PC-9 (cell line): ENCODE data around the gene AXIN2.

Source experiments
- CTCF ChIP-seq: fragments of 200-600 bp; sonication (generic); conservative IDR thresholded peaks from 2 replicates; pipeline ENCODE4 v1.6.1; 2017; ENCODE audit warnings: mixed run types, antibody characterized with exemption, mild to moderate bottlenecking, moderate library complexity
- EZH2 ChIP-seq: fragments of 200-600 bp; sonication (generic); IDR thresholded peaks from 2 replicates; pipeline ENCODE4 v1.8.0; 2017; ENCODE audit warnings: antibody characterized with exemption, low read depth

GRCh38 chr17:65609749-65610148, 48.3 kb upstream of the AXIN2 start:
- TF ChIP-seq CTCF (no peak), EZH2 (no peak)
